H9 (cell line): ENCODE measurements around the gene ALG8. TPM values are rescaled to one million over a fixed set of nuclear protein-coding genes. Genes with fewer than 3 reads are reported as not detected.

Source experiments
- DNase-seq: peaks from one replicate; pipeline ENCODE4 v3.0.0-alpha.2; 2017
- H2AFZ ChIP-seq: one replicate; pipeline ENCODE4 v1.6.1; 2013; ENCODE audit warnings: mild to moderate bottlenecking, low read length, control low read depth, moderate library complexity
- H2AK5ac ChIP-seq: 2 replicates; pipeline ENCODE4 v1.6.1; 2013; ENCODE audit warnings: low read length, control low read depth, mixed read lengths; ENCODE audit not compliant: insufficient read length
- H2BK120ac ChIP-seq: one replicate; pipeline ENCODE4 v1.6.1; 2013; ENCODE audit warnings: low read depth, mild to moderate bottlenecking, low read length, control low read depth, inconsistent platforms; ENCODE audit not compliant: poor library complexity, severe bottlenecking
- H2BK12ac ChIP-seq: 2 replicates; pipeline ENCODE4 v1.6.1; 2013; ENCODE audit warnings: low read length, control low read depth, mixed read lengths, low read depth; ENCODE audit not compliant: insufficient read length
- H2BK15ac ChIP-seq: 2 replicates; pipeline ENCODE4 v1.6.1; 2013; ENCODE audit warnings: low read depth, low read length, control low read depth
- H2BK20ac ChIP-seq: one replicate; pipeline ENCODE4 v1.6.1; 2013; ENCODE audit warnings: low read depth, mild to moderate bottlenecking, low read length, control low read depth, inconsistent platforms; ENCODE audit not compliant: poor library complexity, severe bottlenecking
- H2BK5ac ChIP-seq: 2 replicates; pipeline ENCODE4 v1.6.1; 2013; ENCODE audit warnings: low read length, control low read depth, mixed read lengths; ENCODE audit not compliant: insufficient read length
- H3K14ac ChIP-seq: 2 replicates; pipeline ENCODE4 v1.6.1; 2013; ENCODE audit warnings: low read length, control low read depth; ENCODE audit not compliant: insufficient read depth
- H3K18ac ChIP-seq: 2 replicates; pipeline ENCODE4 v1.6.1; 2013; ENCODE audit warnings: low read depth, mild to moderate bottlenecking, mixed read lengths, low read length, control low read depth; ENCODE audit not compliant: insufficient read length
- H3K23ac ChIP-seq: 2 replicates; pipeline ENCODE4 v1.6.1; 2013; ENCODE audit warnings: low read length, control low read depth, mixed read lengths, low read depth; ENCODE audit not compliant: insufficient read length
- H3K23me2 ChIP-seq: 2 replicates; pipeline ENCODE4 v1.6.1; 2013; ENCODE audit warnings: low read depth, mild to moderate bottlenecking, mixed read lengths, low read length, control low read depth; ENCODE audit not compliant: insufficient read length, poor library complexity, severe bottlenecking
- H3K27ac ChIP-seq: 2 replicates; pipeline ENCODE4 v1.5.1; 2013; ENCODE audit warnings: low read length, control low read depth, mixed read lengths, low read depth; ENCODE audit not compliant: insufficient read length
- H3K27me3 ChIP-seq: 2 replicates; pipeline ENCODE4 v1.6.1; 2013; ENCODE audit warnings: low read length, control low read depth, inconsistent platforms; ENCODE audit not compliant: insufficient read depth
- H3K4ac ChIP-seq: 2 replicates; pipeline ENCODE4 v1.6.1; 2013; ENCODE audit warnings: low read depth, mild to moderate bottlenecking, control low read depth, inconsistent platforms, low read length, moderate library complexity
- H3K4me1 ChIP-seq: 2 replicates; pipeline ENCODE4 v1.6.1; 2013; ENCODE audit warnings: low read length, control low read depth, inconsistent platforms; ENCODE audit not compliant: insufficient read depth
- H3K4me2 ChIP-seq: 2 replicates; pipeline ENCODE4 v1.6.1; 2013; ENCODE audit warnings: low read length, control low read depth, mixed read lengths; ENCODE audit not compliant: insufficient read length, insufficient read depth
- H3K56ac ChIP-seq: 2 replicates; pipeline ENCODE4 v1.6.1; 2013; ENCODE audit warnings: low read depth, mild to moderate bottlenecking, mixed read lengths, low read length, control low read depth; ENCODE audit not compliant: insufficient read length
- H3K79me1 ChIP-seq: 2 replicates; pipeline ENCODE4 v1.6.1; 2013; ENCODE audit warnings: low read depth, mild to moderate bottlenecking, moderate library complexity, low read length, control low read depth, inconsistent platforms; ENCODE audit not compliant: insufficient read depth, poor library complexity, severe bottlenecking
- H3K79me2 ChIP-seq: 2 replicates; pipeline ENCODE4 v1.6.1; 2013; ENCODE audit warnings: low read length, control low read depth, inconsistent platforms; ENCODE audit not compliant: insufficient read depth
- H3K9ac ChIP-seq: 2 replicates; pipeline ENCODE4 v1.6.1; 2013; ENCODE audit warnings: low read length, control low read depth, mixed read lengths; ENCODE audit not compliant: insufficient read length; ENCODE audit errors: extremely low read depth
- H3K9me3 ChIP-seq: one replicate; pipeline ENCODE4 v1.6.1; 2013; ENCODE audit warnings: low read depth, low read length, inconsistent platforms; ENCODE audit not compliant: control insufficient read depth
- H3T11ph ChIP-seq: one replicate; pipeline ENCODE4 v1.6.1; 2013; ENCODE audit warnings: mild to moderate bottlenecking, low read length, control low read depth, inconsistent platforms
- H4K20me1 ChIP-seq: one replicate; pipeline ENCODE4 v1.6.1; 2013; ENCODE audit not compliant: control insufficient read depth, insufficient read length, insufficient read depth
- H4K5ac ChIP-seq: 2 replicates; pipeline ENCODE4 v1.6.1; 2013; ENCODE audit warnings: low read depth, mild to moderate bottlenecking, mixed read lengths, low read length, control low read depth; ENCODE audit not compliant: insufficient read length
- H4K8ac ChIP-seq: replicated peaks from 2 replicates; pipeline ENCODE4 v1.6.1; 2013; ENCODE audit warnings: low read length, control low read depth, mixed read lengths, low read depth; ENCODE audit not compliant: insufficient read length
- H4K91ac ChIP-seq: 2 replicates; pipeline ENCODE4 v1.6.1; 2013; ENCODE audit warnings: low read depth, mild to moderate bottlenecking, moderate library complexity, mixed read lengths, low read length, control low read depth; ENCODE audit not compliant: insufficient read length
- H3K27ac Mint-ChIP-seq, 3 experiments: 2 replicates in 2 of 3; 3 replicates in 1 of 3; pipeline ENCODE4 v1.8.0; 2020 to 2021; ENCODE audit warnings: mixed read lengths in 3 of 3, mild to moderate bottlenecking in 1 of 3, moderate library complexity in 1 of 3
- H3K27me3 Mint-ChIP-seq: 2 replicates; pipeline ENCODE4 v1.8.0; 2021; ENCODE audit warnings: low read depth, mild to moderate bottlenecking, moderate library complexity, mixed read lengths
- H3K36me3 Mint-ChIP-seq, 3 experiments: 2 replicates in 2 of 3; 3 replicates in 1 of 3; pipeline ENCODE4 v1.8.0; 2020 to 2021; ENCODE audit warnings: low read depth in 3 of 3, mixed read lengths in 3 of 3; ENCODE audit not compliant: insufficient read depth in 1 of 3
- H3K4me1 Mint-ChIP-seq, 2 experiments: 2 replicates each; pipeline ENCODE4 v1.8.0; 2020; ENCODE audit warnings: mixed read lengths in 2 of 2
- H3K4me3 Mint-ChIP-seq, 2 experiments: 2 replicates in 1 of 2; 3 replicates in 1 of 2; pipeline ENCODE4 v1.8.0; 2020 to 2021; ENCODE audit warnings: mild to moderate bottlenecking in 2 of 2, mixed read lengths in 2 of 2, moderate library complexity in 1 of 2
- H3K9me3 Mint-ChIP-seq, 2 experiments: 2 replicates in 1 of 2; 3 replicates in 1 of 2; pipeline ENCODE4 v1.8.0; 2020; ENCODE audit warnings: mild to moderate bottlenecking in 2 of 2, mixed read lengths in 2 of 2, moderate library complexity in 1 of 2
- CTCF ChIP-seq: fragments of 200-600 bp; sonication (generic); conservative IDR thresholded peaks from 3 replicates; pipeline ENCODE4 v1.8.0; 2021; ENCODE audit warnings: antibody characterized with exemption, mild to moderate bottlenecking
- WGBS: extraction: QIAGEN DNeasy Blood & Tissue Kit; methylation state at CpG from one replicate; pipeline ENCODE4 v1.1.7; 2013; ENCODE audit warnings: missing lambda C conversion rate, low lambda C conversion rate, mixed read lengths; ENCODE audit not compliant: insufficient read length; ENCODE audit errors: extremely low coverage; 5-methylcytosine and 5-hydroxymethylcytosine counted together
- total RNA-seq: library from RNA; stranded (reverse); gene quantifications from 2 replicates; pipeline ENCODE4 v1.2.1, GENCODE V29; 2021

Gene ALG8
- total RNA-seq, 1 experiment from 2014 or later = 77.5 TPM

GRCh38 chr11:78050964-78051831 lies 88.2 kb downstream of the ALG8 start:
- Histone ChIP-seq H4K8ac (no peak overlapping the region), H3K9ac (no peak overlapping the region), H3K4ac (no peak overlapping the region; the same call in 1 of the 2 replicates), H4K5ac (peak overlapping the region; percentile 20), H3K79me2 (no peaks in the 10 kb centered on the region), H4K91ac (no peak overlapping the region), H4K20me1 (no peaks in the 10 kb centered on the region), H3K23me2 (no peaks in the 10 kb centered on the region), H2BK12ac (peak overlapping the region; percentile 36), H3K27ac (no peak overlapping the region), H3T11ph (peak overlapping the region; percentile 40), H3K56ac (no peak overlapping the region), H2BK5ac (no peak overlapping the region), H3K4me1 (peaks cover 5% of the 10 kb centered on the region; the same call in 1 of the 2 replicates), H3K4me2 (no peak overlapping the region), H3K14ac (no peak overlapping the region), H3K18ac (peak overlapping the region; percentile 67), H2BK120ac (peak overlapping the region; percentile 73), H3K79me1 (no peaks in the 10 kb centered on the region), H2AFZ (peak overlapping the region; percentile 65), H2BK15ac (no peak overlapping the region), H3K27me3 (no peaks in the 10 kb centered on the region), H2BK20ac (no peak overlapping the region), H2AK5ac (no peak overlapping the region), H3K23ac (no peak overlapping the region), H3K9me3 (no peaks in the 10 kb centered on the region)
- Mint-ChIP-seq H3K27ac (peak overlapping the region; percentile 61 to 95 (median 90); a peak in 6 of 7 replicates), H3K36me3 (no peaks in the 10 kb centered on the region; a peak in 1 of 7 replicates), H3K27me3 (no peaks in the 10 kb centered on the region), H3K4me1 (peaks cover 12 to 14% of the 10 kb centered on the region in 2 experiments), H3K9me3 (no peaks in the 10 kb centered on the region), H3K4me3 (no peak overlapping the region; a peak in 1 of 5 replicates)
- WGBS = no CpG with 5 or more reads among the region's 6 CpGs
- DNase-seq = peak; percentile 50
- no peak for TF ChIP-seq CTCF

Other genes starting within 250 kb of the ALG8 start
- 37.9 and 38.6 TPM in 2 replicates for gene INTS4, start 145.0 kb downstream of the ALG8 start, total RNA-seq
- 12.5 and 13.8 TPM in 2 replicates for gene KCTD14, start 116.3 kb downstream of the ALG8 start, total RNA-seq
- not detected in 2 replicates for gene THRSP, start 75.8 kb downstream of the ALG8 start, total RNA-seq
- gene NDUFC2, start 59.8 kb downstream of the ALG8 start, total RNA-seq = 247 and 260 TPM in 2 replicates
- gene KCTD21, start 49.0 kb upstream of the ALG8 start, total RNA-seq = 4.0 and 4.3 TPM in 2 replicates
- 6.8 and 7.7 TPM in 2 replicates for gene USP35, start 49.3 kb upstream of the ALG8 start, total RNA-seq